HepG2 (cell line): ENCODE data around the gene KXD1. TPM values are rescaled to one million over a fixed set of nuclear protein-coding genes. Genes with fewer than 3 reads are reported as not detected.
A peak's percentile ranks its signal among the peaks of the same experiment; 100 is the strongest.

Experiments used
- BCL6 ChIP-seq: IDR thresholded peaks from 2 replicates; pipeline ENCODE4 v1.6.1; 2016; ENCODE audit warnings: missing genetic modification reagents, missing compliant biosample characterization
- MED1 ChIP-seq: sonication (generic); formaldehyde crosslinking; IDR thresholded peaks from 2 replicates; pipeline ENCODE4 v1.4.0; 2020; ENCODE audit warnings: missing genetic modification reagents
- NAIF1 ChIP-seq: sonication (generic); formaldehyde crosslinking; IDR thresholded peaks from 2 replicates; pipeline ENCODE4 v1.5.0; 2020; ENCODE audit warnings: mild to moderate bottlenecking, missing genetic modification reagents, borderline replicate concordance
- NFE2L1 ChIP-seq: sonication (generic); formaldehyde crosslinking; IDR thresholded peaks from 2 replicates; pipeline ENCODE4 v1.4.0; 2020; ENCODE audit warnings: missing genetic modification reagents, mild to moderate bottlenecking, borderline replicate concordance
- NFRKB ChIP-seq: fragments of 450-650 bp; IDR thresholded peaks from 2 replicates; pipeline ENCODE4 v1.6.1; 2017
- NR2F1 ChIP-seq, 2 experiments: fragments of 450-650 bp in 1 of 2; formaldehyde crosslinking in 1 of 2; IDR thresholded peaks; 2 replicates each; pipeline versions ENCODE4 v1.5.0 to v1.6.1; 2016 to 2020; ENCODE audit warnings: mild to moderate bottlenecking in 1 of 2, missing compliant biosample characterization in 1 of 2, missing genetic modification reagents in 1 of 2, moderate library complexity in 1 of 2
- PCBP1 ChIP-seq: fragments of 200-400 bp; formaldehyde crosslinking; IDR thresholded peaks from 2 replicates; pipeline ENCODE4 v1.6.1; 2017; ENCODE audit warnings: mild to moderate bottlenecking, low read depth, low read length, borderline replicate concordance
- SALL1 ChIP-seq: sonication (generic); formaldehyde crosslinking; IDR thresholded peaks from 2 replicates; pipeline ENCODE4 v1.8.0; 2022; ENCODE audit warnings: mild to moderate bottlenecking, missing genetic modification reagents
- SP1 ChIP-seq, 2 experiments: fragments of 450-650 bp in 1 of 2; sonication (generic) in 1 of 2; formaldehyde crosslinking in 1 of 2; IDR thresholded peaks; 2 replicates each; pipeline versions ENCODE4 v1.4.0 to v1.6.1; 2016 to 2020; ENCODE audit warnings: missing genetic modification reagents in 1 of 2
- SRSF1 ChIP-seq: fragments of 200-400 bp; formaldehyde crosslinking; optimal IDR thresholded peaks from 2 replicates; pipeline ENCODE3; 2017; ENCODE audit warnings: mild to moderate bottlenecking, low read depth, low read length, moderate library complexity
- TOE1 ChIP-seq: sonication (generic); formaldehyde crosslinking; IDR thresholded peaks from 2 replicates; pipeline ENCODE4 v1.4.0; 2020; ENCODE audit warnings: mild to moderate bottlenecking, missing genetic modification reagents
- ZBTB1 ChIP-seq: sonication (generic); formaldehyde crosslinking; IDR thresholded peaks from 2 replicates; pipeline ENCODE4 v1.4.0; 2020; ENCODE audit warnings: missing genetic modification reagents, borderline replicate concordance
- ZBTB7A ChIP-seq: sonication (generic); formaldehyde crosslinking; IDR thresholded peaks from 2 replicates; pipeline ENCODE4 v1.8.0; 2022; ENCODE audit warnings: mild to moderate bottlenecking, missing genetic modification reagents
- ZBTB8A ChIP-seq: sonication (generic); formaldehyde crosslinking; IDR thresholded peaks from 2 replicates; pipeline ENCODE4 v1.4.0; 2020; ENCODE audit warnings: mild to moderate bottlenecking, low read depth, missing genetic modification reagents, borderline replicate concordance
- ZKSCAN8 ChIP-seq: IDR thresholded peaks from 2 replicates; pipeline ENCODE4 v1.6.1; 2016; ENCODE audit warnings: borderline replicate concordance, missing genetic modification reagents, missing compliant biosample characterization
- ZNF570 ChIP-seq: sonication (generic); formaldehyde crosslinking; IDR thresholded peaks from 2 replicates; pipeline ENCODE4 v1.4.0; 2020; ENCODE audit warnings: mild to moderate bottlenecking, missing genetic modification reagents, borderline replicate concordance
- ZNF713 ChIP-seq: sonication (generic); formaldehyde crosslinking; IDR thresholded peaks from 2 replicates; pipeline ENCODE4 v1.4.0; 2020; ENCODE audit warnings: mild to moderate bottlenecking, missing genetic modification reagents
- ZNF747 ChIP-seq: sonication (generic); formaldehyde crosslinking; IDR thresholded peaks from 2 replicates; pipeline ENCODE4 v1.8.1; 2023; ENCODE audit warnings: missing genetic modification reagents, mild to moderate bottlenecking, borderline replicate concordance
- polyA plus RNA-seq, 8 experiments: library from polyadenylated mRNA; depleted of rRNA in 3 of 8; stranded (reverse) in 7 of 8; unstranded in 1 of 8; fragments of >200 nt; fragmentation: Illumina TruSeq in 4 of 8; extraction: Trizol in 4 of 8; gene quantifications; 2 replicates each; pipeline versions ENCODE4 v1.2.1 to v1.2.3, GENCODE V29; 2011 to 2016; ENCODE audit warnings: low read depth in 4 of 8, missing spikeins in 1 of 8, mixed read lengths in 1 of 8; ENCODE audit not compliant: insufficient read depth in 1 of 8
- total RNA-seq, 5 experiments: library from RNA; depleted of rRNA; stranded (reverse); fragments of >200 nt; fragmentation: Illumina TruSeq; extraction: Trizol; gene quantifications; 2 replicates each; pipeline ENCODE4 v1.2.3, GENCODE V29; 2016; ENCODE audit warnings: low read depth in 1 of 5
- TF ChIP-seq, protein P1 (sequence below): sonication (generic); formaldehyde crosslinking; IDR thresholded peaks from 2 replicates; pipeline ENCODE4 v1.8.0; 2023; ENCODE audit warnings: mild to moderate bottlenecking, missing genetic modification reagents
- TF ChIP-seq, protein P2 (sequence below): sonication (generic); formaldehyde crosslinking; IDR thresholded peaks from 2 replicates; pipeline ENCODE4 v1.5.1; 2020; ENCODE audit warnings: missing genetic modification reagents, mild to moderate bottlenecking, borderline replicate concordance
- TF ChIP-seq, protein P3 (sequence below): IDR thresholded peaks from 2 replicates; pipeline ENCODE4 v1.6.1; 2016
- TF ChIP-seq, protein P4 (sequence below): sonication (generic); formaldehyde crosslinking; IDR thresholded peaks from 2 replicates; pipeline ENCODE4 v1.4.0; 2020; ENCODE audit warnings: missing genetic modification reagents, mild to moderate bottlenecking, borderline replicate concordance

KXD1 gene
- total and polyA plus RNA-seq, 2 of the 13 experiments (the other 11 are each of a cell fraction or from before 2014, with no cell fraction given) = 44.6 to 143 TPM

DNA sequence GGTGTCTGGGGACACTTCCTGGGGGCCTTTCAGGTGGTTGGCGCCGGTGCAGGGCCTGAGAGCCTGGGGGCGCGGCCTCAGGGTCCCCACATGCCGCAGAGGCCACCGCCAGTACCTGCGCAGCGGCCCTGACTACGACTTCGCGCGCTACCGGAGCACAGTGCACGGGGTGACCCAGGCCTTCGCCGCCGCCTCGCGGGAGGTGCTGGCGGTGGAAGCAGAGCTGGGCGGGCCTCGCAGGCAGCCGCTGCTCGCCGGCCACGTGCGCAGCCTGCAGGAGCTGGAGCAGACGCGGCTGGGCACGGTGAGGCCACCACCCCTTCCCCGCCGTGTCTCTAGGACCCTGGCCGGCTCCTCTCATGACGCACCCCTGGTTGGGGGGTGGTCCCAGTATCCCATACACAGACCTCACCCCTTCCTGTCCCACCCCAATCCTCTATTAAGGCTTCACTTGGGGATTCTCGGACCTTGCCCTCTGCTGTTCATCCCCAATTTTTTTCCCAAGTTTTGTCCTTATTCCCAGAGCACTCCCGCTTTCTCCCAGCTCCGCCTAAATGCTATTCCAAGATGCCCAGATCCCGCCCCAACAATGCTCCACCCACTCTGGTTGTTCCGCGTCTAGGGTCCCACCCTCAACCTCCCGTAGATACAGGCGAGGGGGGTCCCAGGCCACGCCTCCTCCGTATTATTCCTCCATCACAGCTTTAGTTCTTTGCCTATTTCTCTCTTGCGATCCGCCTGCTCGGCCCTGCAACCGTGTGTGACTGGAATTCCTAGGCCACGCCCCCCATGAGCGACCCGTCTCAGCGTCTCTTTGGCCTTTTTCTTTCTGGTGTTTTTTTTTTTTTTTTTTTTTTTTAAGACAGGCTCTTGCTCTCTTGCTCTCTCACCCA, 32.0 kb downstream of the KXD1 start (continued):
- TF ChIP-seq MED1 = peak; percentile 81
- TF ChIP-seq SRSF1 = no peak
- TF ChIP-seq BCL6 (CRISPR knock-in tag) = peak; percentile 51; the same call in 1 of the 2 replicates
- peak; percentile 76; the same call in 1 of the 2 replicates for TF ChIP-seq NFE2L1 (CRISPR knock-in tag)
- TF ChIP-seq ZNF713 (CRISPR knock-in tag) = 0 out of 2 replicates have a peak, but pooled peaks have one; percentile 9
- TF ChIP-seq, protein P1, sequence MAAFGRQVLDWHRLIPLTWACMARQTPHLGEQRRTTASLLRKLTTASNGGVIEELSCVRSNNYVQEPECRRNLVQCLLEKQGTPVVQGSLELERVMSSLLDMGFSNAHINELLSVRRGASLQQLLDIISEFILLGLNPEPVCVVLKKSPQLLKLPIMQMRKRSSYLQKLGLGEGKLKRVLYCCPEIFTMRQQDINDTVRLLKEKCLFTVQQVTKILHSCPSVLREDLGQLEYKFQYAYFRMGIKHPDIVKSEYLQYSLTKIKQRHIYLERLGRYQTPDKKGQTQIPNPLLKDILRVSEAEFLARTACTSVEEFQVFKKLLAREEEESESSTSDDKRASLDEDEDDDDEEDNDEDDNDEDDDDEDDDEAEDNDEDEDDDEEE (CRISPR knock-in tag) = peak; percentile 98
- no peak for TF ChIP-seq TOE1 (CRISPR knock-in tag)
- TF ChIP-seq ZBTB7A (CRISPR knock-in tag) = peak; percentile 85
- no peak for TF ChIP-seq ZKSCAN8 (CRISPR knock-in tag)
- TF ChIP-seq, protein P2, sequence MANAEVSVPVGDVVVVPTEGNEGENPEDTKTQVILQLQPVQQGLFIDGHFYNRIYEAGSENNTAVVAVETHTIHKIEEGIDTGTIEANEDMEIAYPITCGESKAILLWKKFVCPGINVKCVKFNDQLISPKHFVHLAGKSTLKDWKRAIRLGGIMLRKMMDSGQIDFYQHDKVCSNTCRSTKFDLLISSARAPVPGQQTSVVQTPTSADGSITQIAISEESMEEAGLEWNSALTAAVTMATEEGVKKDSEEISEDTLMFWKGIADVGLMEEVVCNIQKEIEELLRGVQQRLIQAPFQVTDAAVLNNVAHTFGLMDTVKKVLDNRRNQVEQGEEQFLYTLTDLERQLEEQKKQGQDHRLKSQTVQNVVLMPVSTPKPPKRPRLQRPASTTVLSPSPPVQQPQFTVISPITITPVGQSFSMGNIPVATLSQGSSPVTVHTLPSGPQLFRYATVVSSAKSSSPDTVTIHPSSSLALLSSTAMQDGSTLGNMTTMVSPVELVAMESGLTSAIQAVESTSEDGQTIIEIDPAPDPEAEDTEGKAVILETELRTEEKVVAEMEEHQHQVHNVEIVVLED (CRISPR knock-in tag) = no peak; the same call in 1 of the 2 replicates
- no peak for TF ChIP-seq ZNF570 (CRISPR knock-in tag)
- no peak for TF ChIP-seq PCBP1
- no peak for TF ChIP-seq SP1 (IDR thresholded peaks at IDR 0.05)
- TF ChIP-seq SP1 (CRISPR knock-in tag; IDR thresholded peaks at IDR 0.05) = peak; percentile 50; the same call in 1 of the 2 replicates
- peak; percentile 85 for TF ChIP-seq ZNF747 (CRISPR knock-in tag)
- TF ChIP-seq NR2F1 (CRISPR knock-in tag; IDR thresholded peaks at IDR 0.05) = no peak
- TF ChIP-seq, protein P3, sequence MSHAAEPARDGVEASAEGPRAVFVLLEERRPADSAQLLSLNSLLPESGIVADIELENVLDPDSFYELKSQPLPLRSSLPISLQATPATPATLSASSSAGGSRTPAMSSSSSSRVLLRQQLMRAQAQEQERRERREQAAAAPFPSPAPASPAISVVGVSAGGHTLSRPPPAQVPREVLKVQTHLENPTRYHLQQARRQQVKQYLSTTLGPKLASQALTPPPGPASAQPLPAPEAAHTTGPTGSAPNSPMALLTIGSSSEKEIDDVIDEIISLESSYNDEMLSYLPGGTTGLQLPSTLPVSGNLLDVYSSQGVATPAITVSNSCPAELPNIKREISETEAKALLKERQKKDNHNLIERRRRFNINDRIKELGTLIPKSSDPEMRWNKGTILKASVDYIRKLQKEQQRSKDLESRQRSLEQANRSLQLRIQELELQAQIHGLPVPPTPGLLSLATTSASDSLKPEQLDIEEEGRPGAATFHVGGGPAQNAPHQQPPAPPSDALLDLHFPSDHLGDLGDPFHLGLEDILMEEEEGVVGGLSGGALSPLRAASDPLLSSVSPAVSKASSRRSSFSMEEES (CRISPR knock-in tag) = peak; percentile 47; the same call in 1 of the 2 replicates
- TF ChIP-seq, protein P4, sequence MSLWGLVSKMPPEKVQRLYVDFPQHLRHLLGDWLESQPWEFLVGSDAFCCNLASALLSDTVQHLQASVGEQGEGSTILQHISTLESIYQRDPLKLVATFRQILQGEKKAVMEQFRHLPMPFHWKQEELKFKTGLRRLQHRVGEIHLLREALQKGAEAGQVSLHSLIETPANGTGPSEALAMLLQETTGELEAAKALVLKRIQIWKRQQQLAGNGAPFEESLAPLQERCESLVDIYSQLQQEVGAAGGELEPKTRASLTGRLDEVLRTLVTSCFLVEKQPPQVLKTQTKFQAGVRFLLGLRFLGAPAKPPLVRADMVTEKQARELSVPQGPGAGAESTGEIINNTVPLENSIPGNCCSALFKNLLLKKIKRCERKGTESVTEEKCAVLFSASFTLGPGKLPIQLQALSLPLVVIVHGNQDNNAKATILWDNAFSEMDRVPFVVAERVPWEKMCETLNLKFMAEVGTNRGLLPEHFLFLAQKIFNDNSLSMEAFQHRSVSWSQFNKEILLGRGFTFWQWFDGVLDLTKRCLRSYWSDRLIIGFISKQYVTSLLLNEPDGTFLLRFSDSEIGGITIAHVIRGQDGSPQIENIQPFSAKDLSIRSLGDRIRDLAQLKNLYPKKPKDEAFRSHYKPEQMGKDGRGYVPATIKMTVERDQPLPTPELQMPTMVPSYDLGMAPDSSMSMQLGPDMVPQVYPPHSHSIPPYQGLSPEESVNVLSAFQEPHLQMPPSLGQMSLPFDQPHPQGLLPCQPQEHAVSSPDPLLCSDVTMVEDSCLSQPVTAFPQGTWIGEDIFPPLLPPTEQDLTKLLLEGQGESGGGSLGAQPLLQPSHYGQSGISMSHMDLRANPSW (CRISPR knock-in tag) = no peak
- TF ChIP-seq ZBTB8A = 0 out of 2 replicates have a peak, but pooled peaks have one; percentile 7
- no peak for TF ChIP-seq ZBTB1 (CRISPR knock-in tag)
- no peak; the same call in 1 of the 2 replicates for TF ChIP-seq NAIF1 (CRISPR knock-in tag)
- TF ChIP-seq SALL1 = peak; percentile 94
- TF ChIP-seq NFRKB = no peak
